ENCODE data around the gene LEPROT.

DNA sequence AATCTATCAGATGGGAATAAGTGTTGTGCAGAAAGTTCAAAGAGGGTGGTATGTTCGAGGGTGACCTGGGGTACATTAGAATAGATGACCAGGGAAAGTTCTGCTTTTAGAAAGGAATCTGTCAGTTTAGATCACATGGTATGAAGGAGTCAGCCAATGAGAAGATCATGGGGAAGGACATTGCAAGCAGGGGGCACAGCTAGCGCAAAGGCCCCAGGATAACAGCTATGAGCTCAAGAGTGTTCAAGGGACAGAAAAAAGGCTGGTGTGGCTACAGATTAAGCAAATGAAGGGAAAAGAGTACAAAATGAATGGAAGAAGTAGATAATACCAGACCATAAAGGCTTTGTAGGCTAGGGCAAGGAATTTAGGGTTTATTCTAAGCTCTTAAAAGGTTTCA lies 8.6 kb downstream of the LEPROT start:
- TF ChIP-seq, protein P1, sequence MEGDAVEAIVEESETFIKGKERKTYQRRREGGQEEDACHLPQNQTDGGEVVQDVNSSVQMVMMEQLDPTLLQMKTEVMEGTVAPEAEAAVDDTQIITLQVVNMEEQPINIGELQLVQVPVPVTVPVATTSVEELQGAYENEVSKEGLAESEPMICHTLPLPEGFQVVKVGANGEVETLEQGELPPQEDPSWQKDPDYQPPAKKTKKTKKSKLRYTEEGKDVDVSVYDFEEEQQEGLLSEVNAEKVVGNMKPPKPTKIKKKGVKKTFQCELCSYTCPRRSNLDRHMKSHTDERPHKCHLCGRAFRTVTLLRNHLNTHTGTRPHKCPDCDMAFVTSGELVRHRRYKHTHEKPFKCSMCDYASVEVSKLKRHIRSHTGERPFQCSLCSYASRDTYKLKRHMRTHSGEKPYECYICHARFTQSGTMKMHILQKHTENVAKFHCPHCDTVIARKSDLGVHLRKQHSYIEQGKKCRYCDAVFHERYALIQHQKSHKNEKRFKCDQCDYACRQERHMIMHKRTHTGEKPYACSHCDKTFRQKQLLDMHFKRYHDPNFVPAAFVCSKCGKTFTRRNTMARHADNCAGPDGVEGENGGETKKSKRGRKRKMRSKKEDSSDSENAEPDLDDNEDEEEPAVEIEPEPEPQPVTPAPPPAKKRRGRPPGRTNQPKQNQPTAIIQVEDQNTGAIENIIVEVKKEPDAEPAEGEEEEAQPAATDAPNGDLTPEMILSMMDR (IDR thresholded peaks at IDR 0.05), result no peak
- TF ChIP-seq POLR2A (IDR thresholded peaks at IDR 0.05), result no peak
